ENCODE results near the gene SLC39A11.

DNA sequence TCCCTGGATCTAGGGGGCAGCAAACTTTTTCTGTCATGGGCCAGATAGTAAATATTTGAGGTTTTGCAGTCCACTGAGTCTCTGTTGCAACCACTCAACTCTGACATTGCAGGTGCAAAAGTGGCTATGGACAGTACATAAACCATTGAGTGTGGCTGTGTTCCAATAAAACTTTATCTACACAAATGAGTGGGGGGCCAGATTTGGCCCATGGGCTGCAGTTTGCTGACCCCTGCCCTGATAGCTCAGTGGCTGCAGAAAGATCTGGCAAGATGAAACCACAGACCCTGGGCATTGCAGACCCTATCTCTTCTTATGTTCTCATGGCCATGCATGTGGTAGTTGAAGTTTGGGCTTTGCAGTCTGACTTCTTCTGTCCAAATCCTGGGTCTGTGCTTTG lies 440.5 kb downstream of the SLC39A11 start:
- no peak for TF ChIP-seq CTCF (conservative IDR thresholded peaks at IDR 0.05)
- TF ChIP-seq EZH2 (IDR thresholded peaks at IDR 0.05; ENCODE audit: low read depth), result no peak

All from PC-9 (cell line).